ENCODE results near the gene GPR12.

DNA sequence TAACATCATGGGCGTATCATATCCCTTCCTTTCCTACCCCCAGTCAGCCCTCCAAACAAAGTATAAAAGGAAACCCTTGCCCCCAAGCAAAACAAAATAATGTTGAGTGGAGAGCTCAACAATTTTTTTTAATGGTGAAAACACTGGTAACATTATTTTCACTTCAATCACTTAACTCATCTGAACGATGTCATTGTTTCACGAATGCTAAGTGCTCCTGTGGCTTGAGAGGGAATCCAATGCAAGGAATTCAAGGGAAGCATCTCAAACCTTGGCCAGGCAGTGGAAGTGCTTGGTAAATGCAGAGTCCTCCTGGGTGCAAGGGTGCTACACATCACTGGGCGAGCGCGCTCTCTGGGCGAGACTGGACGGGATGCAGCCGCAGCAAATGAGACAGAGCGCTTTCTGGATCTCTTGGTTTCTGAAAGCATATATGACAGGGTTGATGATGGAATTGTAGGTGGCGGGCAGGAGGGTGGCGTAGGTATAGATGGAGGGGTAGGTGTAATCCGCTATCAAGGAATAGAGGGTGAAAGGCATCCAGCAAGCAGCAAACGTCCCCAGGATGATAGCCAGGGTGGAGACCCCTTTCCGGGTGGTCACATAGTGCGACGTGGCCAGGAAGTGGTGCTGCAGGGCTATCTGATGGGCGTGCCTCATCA is 2.0 kb downstream of the GPR12 start:
- TF ChIP-seq CTCF (IDR thresholded peaks at IDR 0.05) (no peak), POLR2AphosphoS5 (IDR thresholded peaks at IDR 0.05) (no peak)
